Hindlimb muscle (tissue), 1 donor: Measurements from ENCODE around the gene CAMTA1. TPM values are rescaled to one million over a fixed set of nuclear protein-coding genes. Genes with fewer than 3 reads are reported as not detected.
"Not testable (repeated sequence)": the region's sequence is repeated elsewhere in the genome, so short reads cannot be mapped to it uniquely, and the experiment has no call there.

Experiments
- DNase-seq: peaks from one replicate; pipeline ENCODE4 v3.0.0-alpha.2; 2013
- polyA plus RNA-seq: library from polyadenylated mRNA; unstranded; fragments of 120-200 nt; gene quantifications from one replicate; pipeline ENCODE4 v1.2.1, GENCODE V29; 2013; ENCODE audit not compliant: insufficient read length

CAMTA1 gene
- polyA plus RNA-seq, 1 donor, result 39.5 TPM

DNA sequence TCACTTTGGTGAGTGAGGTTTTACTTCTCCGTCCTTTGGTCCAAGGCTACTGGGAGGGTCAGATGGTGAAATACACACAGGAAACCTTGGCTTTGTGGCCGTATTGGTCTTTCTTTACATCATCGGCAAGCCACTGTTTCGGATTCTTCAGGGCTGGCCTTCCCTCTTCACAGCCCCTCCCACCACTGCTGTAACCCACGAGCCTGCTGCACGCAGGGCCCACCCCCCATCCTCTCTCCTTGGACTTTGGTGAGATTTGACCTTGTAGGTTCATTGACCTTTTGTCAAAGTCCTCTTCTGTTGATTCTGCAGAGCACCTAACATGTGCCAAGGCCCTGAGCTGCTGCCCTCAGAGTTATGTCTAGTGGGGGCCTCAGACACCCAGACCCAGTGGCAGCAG is 328.6 kb downstream of the CAMTA1 start:
- DNase-seq, result no peak

DNA sequence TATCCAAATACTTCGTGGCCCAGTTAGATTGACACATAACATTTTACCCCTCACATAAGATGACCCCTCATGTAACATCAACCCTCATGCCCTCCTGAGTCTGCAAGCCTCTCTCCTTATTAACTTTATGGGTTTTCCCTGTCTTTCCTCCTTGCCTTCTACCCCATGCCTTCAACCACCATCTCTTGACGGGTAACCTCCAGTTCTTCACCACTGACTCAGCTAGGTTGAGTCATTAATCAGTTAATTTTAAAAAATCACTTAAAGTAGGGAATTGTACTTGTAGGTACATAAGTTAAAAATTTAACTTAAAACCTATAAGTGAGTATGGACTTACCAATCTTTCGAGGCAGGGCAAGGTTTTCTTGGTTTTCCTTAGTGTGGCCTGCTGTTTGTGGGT is 330.7 kb downstream of the CAMTA1 start:
- DNase-seq, result no peak

DNA sequence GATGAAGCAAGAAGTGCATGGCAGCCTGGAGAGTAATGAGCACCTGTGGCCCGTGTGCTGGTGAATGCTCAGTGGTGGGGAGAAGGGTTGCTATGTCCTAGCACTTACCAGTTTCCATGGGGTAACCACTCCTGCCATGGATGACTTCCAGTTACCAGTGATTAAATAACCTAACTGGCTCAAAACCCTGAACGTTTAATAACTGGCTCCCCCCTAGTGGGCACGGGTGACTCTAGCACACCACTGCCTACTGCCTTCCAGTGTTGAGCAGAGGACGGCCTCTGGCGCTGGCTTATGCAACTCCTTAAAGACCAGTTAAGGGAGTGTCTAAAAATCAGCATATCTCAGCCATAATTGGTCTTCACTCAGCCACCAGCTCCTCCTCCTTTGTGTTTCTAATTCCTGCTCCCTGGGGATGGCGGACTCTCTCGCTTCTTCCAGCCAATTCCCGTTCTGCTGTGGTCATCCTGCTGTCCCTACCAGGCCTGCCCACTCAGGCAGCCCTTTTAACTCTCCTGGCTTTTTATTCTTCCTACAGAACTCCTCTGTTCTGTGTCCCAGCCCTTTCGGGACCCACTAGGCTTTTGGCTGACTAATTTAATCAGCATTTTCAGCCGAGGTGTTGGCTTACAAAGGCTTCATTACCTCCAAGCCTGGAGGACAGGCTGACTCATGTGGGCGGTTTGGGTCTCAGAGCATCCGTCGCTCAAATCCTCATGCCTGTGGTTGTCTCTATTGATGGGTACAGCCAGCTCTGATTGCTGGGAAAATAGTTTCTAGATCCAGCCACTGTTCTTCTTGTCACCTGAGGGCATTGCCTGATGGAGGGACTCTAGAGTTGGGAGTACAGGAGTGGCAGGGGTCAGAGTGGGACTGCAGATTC is 332.4 kb downstream of the CAMTA1 start:
- DNase-seq, result no peak

DNA sequence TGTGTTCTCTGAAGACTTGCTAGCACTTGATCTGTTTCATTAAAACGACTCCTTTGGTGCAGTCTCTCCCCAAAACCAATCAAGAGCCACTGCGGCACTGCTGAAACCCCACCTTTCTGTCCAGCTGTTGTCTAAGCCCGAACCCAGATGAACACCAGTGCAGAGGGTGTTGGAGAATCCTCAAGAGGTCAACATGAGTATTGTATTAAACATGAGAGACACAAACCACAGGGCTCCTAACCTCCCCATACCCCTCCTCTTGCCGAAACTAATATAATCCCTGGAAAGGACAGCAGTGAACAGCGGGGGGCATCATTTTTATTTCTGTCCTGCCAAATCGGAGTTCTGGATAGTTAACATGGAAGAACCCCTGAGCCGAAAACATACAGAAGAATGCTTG is 333.9 kb downstream of the CAMTA1 start:
- DNase-seq, result no peak

DNA sequence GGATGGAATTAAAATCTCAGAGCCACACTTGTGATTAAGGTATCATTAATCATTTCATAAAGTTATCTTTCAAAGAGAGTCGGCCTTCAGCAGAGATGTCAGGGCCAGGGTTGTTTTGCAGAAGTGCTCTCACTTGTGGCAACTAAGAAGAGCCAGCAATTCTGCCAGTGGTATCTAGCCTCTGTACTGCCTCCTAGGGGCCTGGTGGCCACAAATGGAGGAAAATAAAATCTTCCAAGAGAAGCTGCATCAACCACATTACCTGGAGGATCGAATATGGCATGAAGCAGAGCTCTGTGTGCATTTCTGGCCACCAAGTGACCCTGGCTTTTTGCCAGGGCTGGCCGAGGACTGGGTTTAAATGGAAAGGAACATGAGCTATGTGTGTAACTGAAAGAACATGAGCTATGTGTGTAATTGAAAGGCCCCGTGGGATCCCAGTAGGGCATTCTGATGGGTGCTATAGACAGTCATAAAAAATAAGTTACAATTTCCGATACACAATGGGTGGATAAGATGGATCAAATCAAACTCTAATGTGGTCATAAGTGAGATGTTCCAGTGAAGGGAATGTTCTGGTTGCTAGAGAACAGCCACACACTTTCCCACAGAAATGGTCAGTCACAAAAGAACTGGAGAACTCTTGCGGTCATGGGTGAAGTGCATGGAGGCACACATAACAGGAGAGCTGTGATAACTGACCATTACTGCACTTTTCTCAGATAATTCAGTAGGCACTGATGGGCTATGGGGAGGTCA is 335.8 kb downstream of the CAMTA1 start:
- DNase-seq, result no peak

DNA sequence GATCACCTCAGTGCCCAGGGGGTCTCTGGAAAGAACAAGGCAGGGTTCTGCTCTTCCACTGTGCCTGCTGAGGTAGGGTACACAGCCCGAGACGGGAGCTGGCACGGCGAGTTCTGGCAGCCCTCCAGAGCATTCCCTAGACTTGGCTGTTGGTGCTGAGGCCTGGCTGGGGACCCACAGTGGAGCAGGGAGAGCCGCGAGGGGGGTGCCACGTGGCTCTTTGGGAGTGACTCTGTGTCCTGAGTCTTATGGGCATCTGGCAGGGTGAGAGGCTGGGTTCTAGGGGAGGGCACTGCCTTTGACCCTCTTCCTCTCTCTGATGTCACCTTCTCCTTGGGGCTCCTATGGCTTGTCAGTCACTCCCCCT is 336.4 kb downstream of the CAMTA1 start:
- no peak for DNase-seq

DNA sequence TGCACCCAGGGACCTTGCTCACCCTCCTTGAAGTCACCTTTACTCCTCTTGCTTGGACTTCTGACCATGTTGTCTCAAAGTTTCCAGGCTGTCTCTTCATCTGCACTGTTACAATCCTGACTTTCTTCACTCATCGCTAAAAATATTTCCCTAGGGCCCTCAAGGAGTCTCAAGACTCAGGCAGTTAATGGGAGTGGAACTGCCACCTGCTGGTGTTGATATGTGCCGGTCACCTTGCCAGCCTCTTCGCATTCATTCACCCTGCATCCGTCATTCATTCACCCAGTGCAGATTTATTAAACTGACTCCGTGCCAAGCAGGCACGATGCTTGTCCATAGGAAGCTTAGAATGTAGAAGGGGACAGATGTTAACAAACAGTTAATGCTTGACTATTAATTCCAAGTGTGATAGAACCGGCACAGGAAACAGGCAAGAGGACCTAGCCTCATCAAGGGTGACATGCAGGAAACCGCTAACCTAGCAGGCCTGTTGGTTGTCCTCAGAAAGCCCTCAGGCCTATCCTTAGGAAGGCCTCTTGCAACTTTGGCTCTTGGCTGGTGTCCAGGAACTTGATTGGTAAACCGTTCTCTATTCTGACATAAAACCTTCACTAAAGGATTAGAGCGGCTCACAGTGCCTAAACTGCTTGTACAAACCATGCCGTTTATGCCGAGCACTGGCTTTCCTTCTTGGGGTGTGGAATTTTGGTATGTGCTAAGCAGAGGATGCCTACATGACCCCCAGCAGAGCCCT is 342.2 kb downstream of the CAMTA1 start:
- no peak for DNase-seq

DNA sequence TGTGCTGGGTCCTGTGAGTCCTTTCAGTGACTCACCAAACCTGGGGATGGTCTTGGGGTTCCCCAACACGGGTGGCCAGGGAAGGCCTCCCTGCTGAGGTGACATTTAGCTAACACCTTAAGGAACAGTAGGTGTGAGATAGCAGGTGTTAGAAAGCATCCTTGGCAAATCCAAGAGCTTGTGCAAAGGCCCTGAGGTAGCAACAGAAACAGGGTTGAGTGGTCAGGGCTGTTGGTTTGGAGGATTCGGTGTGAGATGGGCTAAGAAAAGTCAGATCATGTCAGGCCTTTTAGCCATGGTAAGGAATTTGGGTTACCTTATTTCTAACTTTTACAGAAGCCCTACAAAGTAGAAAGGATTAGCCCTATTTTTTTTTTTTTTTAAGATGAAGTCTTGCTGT is 343.0 kb downstream of the CAMTA1 start:
- DNase-seq, result no peak

DNA sequence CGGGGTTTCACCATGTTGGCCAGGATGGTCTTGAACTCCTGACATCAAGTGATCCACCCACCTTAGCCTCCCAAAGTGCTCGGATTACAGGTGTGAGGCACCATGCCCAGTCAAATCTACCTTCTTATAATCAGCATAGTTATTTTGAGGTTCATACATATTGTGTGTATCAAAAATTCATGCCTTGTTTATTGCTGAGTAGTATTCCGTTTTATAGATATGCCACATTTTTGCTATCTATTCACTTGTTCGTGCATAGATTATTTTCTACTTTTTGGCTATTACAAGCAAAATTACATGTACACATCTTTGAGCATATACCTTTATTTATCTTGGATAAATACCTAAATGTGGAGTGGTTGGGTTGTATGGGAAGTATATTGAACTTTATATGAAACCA is 344.9 kb downstream of the CAMTA1 start:
- no peak for DNase-seq

DNA sequence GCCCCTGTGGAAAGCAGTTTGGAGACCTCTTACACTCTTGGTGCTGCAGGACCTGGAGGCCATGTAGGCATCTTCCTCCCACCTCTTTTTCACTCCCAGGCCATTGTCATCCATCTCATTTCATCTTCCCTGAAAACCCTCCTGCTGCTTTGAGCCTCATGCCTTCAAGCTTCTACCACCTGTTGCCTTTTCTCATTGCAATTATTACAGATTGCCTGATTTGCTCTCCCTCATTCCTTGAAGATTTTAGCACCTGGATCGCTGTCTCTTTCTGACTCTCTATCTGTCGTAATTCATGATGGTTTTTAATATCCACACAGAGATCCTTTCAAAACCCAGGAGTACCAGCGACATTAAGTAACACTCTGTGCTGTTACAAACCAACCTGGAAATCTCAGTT is 350.2 kb downstream of the CAMTA1 start:
- no peak for DNase-seq

DNA sequence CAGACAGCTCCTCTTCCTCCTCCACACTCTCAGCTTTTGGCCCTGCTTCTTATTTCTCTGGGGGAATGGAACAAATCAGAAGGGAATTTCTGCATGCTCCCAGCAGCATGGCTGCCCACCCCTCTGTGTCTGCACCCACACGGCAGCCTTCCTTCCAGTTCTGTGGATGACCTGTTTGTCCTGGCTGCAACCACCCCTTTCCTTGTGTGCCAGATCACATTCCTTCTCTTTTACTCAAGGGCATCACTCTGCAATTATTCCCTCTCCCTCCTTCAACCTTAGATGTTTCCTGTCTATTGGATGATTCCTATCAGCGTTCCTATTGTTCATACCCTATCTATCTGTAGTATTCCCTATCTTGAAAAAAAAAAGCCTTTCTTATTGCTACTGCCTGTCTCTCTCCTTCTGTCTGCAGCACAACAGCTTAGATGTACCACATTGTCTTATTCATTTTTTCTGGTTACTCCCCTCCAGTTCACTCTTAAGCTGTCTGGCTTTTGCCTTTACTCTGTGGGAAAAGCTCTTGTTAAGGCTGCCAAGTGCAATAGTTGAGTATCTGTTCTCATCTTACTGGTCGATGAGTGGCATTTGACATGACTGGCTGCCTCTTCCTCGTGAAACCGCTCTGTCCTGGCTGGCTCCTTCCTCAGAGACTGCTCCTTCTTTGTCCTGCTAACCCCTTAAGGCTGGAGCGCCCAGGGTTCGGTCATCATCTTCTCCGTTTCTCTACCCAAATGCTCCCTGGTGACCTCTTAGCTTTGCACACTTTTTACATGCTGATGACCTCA is 351.1 kb downstream of the CAMTA1 start:
- no peak for DNase-seq

DNA sequence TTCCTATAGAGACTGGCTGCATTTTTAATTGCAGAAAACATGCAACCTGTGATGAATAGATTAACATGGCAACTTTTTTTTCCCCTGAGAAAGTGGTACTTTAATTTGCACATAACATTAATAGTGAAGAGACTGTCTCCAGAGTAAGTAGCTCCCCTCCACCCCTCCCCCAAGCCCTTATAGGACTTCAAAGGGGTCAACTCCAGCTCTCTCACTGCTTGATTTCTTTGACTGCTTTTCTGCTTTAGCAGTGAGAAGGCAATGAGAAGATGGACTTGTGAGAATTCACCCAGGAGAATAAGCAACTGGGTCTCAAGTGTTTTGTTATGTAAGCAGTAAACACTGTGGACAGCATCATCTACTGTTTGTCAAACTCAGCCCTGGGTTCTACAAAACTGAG is 355.0 kb downstream of the CAMTA1 start:
- no peak for DNase-seq

DNA sequence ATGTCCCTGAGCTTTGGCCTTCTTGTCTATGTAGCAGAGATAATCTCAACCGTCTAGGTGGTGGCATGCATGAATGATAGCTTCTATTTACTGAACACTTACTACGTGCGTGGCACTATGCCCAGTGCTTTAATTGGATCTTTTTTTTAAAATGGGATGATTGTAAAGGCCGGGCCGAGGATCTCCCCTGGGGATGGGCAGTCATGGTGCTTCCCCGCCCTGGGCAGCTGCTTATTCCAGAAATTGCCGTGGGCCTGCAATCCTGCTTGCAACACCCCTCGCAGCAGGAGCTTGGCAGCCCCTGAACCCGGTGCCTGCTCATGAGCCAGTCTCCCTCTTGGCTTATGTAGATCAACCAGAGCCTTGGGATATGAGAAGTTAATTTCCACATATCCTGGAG is 360.7 kb downstream of the CAMTA1 start:
- DNase-seq, result no peak

DNA sequence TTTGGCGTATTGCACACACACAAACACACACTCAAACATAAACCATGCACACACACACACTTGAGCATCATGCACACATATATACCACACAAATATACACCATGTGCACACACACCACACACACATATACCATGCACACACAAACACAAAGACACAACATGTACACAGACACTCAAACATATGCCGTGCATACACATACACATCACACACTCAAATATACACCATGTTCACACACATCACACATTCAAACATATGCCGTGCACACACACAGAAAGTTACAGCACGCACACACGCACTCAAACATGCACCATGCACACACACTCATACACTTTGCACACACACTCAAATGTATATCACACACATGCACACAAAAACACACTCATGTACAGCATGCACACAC is 361.5 kb downstream of the CAMTA1 start:
- DNase-seq, result no peak

DNA sequence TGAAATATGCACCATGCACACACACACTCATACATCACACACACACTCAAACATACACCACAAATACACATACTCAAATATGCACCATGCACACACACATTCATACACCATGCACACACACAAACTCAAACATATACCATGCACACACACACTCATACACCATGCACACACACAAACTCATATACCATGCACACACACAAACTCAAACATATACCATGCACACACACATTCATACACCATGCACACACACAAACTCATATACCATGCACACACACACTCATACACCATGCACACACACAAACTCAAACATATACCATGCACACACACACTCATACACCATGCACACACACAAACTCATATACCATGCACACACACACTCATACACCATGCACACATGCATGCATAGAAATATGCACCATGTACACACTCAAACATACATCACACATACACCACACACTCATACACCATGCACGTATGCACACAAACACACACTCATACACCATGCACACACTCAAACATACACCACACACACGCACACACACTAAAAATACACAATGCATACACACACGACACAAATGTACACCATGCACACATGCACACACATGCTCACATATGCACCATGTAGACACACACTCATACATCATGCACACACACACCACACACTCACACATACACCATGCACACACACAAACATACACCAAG is 362.5 kb downstream of the CAMTA1 start:
- DNase-seq, result not testable (repeated sequence)

DNA sequence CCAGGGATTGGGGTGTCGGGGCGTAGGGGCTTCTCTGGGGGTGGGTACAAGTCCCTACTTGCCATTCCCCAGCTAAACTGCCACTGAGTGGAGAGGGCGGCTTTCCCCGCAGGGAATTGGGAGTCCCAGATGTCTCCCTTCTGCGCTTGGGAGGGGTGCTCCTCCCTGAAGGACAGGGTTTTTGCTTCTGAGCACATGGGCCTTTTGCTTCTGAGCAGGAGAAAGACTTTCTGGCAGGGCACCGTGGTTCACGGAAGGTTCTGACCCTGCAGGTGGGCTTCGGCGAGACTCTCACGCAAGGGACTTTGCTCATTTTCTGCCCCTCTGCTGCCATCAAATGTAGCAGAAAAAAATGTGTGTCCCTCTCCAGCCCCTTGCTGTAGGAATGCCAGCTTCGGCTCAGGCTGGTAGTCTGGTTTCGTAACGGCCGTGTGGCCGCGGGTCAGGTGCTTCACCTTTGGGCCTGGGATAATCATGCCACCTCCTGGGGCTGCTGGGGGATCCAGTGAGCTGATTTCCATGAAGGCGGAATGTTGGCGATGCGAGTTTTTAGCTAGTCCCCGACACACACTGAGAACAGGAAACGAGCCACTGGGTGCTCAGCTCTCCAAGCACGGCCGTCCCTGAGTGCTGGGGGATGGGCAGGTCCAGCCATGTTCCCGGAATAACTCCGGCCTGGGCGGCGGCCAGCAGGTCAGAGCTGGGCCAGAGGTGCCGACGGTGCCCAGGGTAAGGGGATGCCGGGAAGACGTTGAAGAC is 364.0 kb downstream of the CAMTA1 start:
- no peak for DNase-seq

DNA sequence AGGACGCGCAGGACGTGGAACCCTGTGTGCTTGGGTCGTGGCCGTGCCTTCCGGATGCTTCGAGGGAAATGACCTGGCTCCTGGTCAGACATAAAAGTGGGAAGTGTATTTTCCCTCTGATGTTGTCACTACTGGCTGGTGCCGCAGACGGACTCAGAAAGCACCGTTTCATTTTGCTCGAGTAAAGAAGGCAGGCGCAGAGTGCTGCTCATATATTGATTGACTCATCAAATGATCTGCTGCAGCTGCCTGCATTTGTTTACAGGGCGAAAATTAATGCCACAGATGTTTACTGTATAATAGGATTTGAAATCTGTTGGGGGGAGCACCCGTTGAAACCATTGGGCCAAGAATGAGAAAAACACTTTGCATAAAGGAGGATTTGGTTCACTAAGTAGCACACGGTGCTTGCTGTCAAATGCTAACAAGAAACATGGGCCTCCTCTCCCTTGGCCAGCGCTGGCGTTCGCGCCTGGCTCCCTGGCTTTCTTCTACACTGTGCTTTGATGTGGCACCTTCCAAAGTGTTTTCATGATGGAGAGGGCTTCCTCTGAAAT is 365.5 kb downstream of the CAMTA1 start:
- no peak for DNase-seq

DNA sequence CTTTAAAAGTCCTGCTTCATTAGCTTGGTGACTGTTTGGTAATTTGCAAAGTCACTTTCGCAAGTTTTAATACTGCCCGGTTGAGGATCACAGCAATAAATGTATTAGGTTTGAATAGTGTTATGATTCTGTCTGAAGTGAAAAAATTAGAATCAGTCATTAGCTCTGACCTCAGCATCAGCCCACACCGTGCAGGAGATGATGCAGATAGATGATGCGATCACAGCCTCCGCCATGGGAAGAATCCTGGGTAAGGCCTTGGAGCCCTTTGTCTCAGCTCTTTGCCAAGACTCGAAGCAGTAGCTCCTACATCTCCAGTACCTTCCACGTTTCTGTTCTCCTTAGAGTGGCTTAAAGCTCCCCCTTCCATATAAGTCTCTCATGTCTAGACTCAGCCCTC is 366.7 kb downstream of the CAMTA1 start:
- DNase-seq, result no peak

DNA sequence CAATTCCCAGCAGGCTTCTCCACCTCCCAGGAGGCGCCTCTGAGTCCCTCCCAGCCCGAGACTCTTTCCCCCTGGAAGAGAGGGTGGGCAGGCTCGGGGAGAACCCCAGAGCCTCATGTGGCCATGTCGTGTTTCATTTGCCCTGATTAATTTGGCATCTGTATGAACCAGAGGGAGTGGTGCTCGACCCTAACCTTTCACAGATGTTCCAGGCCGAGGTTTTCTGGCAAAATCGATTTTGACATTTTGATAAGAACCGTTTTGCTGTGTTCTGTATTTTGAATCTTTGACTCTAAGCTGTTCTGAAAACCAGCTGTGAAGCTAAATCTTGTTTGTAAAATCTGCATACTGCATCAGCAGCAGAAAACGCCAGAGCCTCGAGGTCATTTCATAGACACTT is 367.4 kb downstream of the CAMTA1 start:
- no peak for DNase-seq

DNA sequence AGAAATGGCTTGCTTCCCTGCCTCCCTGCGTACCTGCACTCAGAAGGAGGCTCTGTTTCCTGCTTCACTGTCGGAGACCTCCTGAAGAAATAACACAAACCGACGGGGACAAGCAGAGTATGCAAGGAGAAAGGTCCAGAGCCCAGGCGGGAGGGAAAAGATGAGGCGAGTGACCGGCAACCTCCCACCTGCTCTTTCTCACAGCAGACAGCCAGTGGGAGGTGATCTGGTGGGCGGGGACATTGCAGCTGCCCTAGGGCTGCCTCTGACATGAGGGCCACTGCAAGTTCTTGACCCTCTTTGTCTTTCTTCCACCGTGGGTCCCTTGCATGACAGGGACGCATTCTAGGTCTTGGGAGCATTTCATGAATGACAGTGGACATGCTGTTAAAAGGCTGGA is 368.2 kb downstream of the CAMTA1 start:
- no peak for DNase-seq
